CD1c-positive myeloid dendritic cell (primary cell): ENCODE results near the gene CCDC15.
"Not testable (repeated sequence)": the region's sequence is repeated elsewhere in the genome, so short reads cannot be mapped to it uniquely, and the experiment has no call there.

Experiments
- DNase-seq: peaks from one replicate; pipeline ENCODE4 v3.0.0-alpha.2; 2016; ENCODE audit errors: extremely low spot score

Gene CCDC15

GRCh38 chr11:125081098-125081798, 127.2 kb downstream of the CCDC15 start:
- DNase-seq = no peak

GRCh38 chr11:125082040-125082439, 128.0 kb downstream of the CCDC15 start:
- DNase-seq = no peak

- DNase-seq = no peak
Observed at GRCh38 chr11:125082611-125083311, 128.8 kb downstream of the CCDC15 start.

- DNase-seq = no peak
Observed at GRCh38 chr11:125083312-125084056, 129.5 kb downstream of the CCDC15 start.

GRCh38 chr11:125084057-125084416, 130.0 kb downstream of the CCDC15 start:
- no peak for DNase-seq

- DNase-seq = no peak
Observed at GRCh38 chr11:125084761-125085231, 130.8 kb downstream of the CCDC15 start.

- DNase-seq = no peak
Observed at GRCh38 chr11:125085301-125086081, 131.5 kb downstream of the CCDC15 start.

GRCh38 chr11:125086633-125087296, 132.8 kb downstream of the CCDC15 start:
- DNase-seq = no peak

- DNase-seq = no peak
Observed at GRCh38 chr11:125088123-125088522, 134.1 kb downstream of the CCDC15 start.

- no peak for DNase-seq
Observed at GRCh38 chr11:125088576-125089455, 134.8 kb downstream of the CCDC15 start.

GRCh38 chr11:125089481-125089880, 135.5 kb downstream of the CCDC15 start:
- DNase-seq = not testable (repeated sequence)

- not testable (repeated sequence) for DNase-seq
Observed at GRCh38 chr11:125090151-125090550, 136.1 kb downstream of the CCDC15 start.

- DNase-seq = no peak
Observed at GRCh38 chr11:125090816-125091215, 136.8 kb downstream of the CCDC15 start.
